T-helper 2 cell treated with Interferon-gamma antibody and Interleukin-4, amounts not matched to agents 5 μg/mL and 100 μg/mL, for 36 hours (primary cell): ENCODE measurements around the gene ZFYVE28.

Source experiments
- DNase-seq: peaks from one replicate; pipeline ENCODE4 v3.0.0; 2021; ENCODE audit warnings: low spot score
- H3K27ac Mint-ChIP-seq: one replicate; pipeline ENCODE4 v1.8.0; 2021; ENCODE audit warnings: mild to moderate bottlenecking, mixed read lengths
- H3K27me3 Mint-ChIP-seq: one replicate; pipeline ENCODE4 v1.8.0; 2021; ENCODE audit warnings: low read depth, mixed read lengths
- H3K36me3 Mint-ChIP-seq: one replicate; pipeline ENCODE4 v1.8.0; 2021; ENCODE audit warnings: low read depth, mixed read lengths
- H3K4me1 Mint-ChIP-seq: one replicate; pipeline ENCODE4 v1.8.0; 2021; ENCODE audit warnings: low read depth, mixed read lengths
- H3K4me3 Mint-ChIP-seq: one replicate; pipeline ENCODE4 v1.8.0; 2022; ENCODE audit warnings: mild to moderate bottlenecking, moderate library complexity, mixed read lengths
- H3K9me3 Mint-ChIP-seq: one replicate; pipeline ENCODE4 v1.8.0; 2021; ENCODE audit warnings: mixed read lengths

ZFYVE28 gene

GRCh38 chr4:2261110-2261852 lies 157.2 kb downstream of the ZFYVE28 start:
- no peaks in the 10 kb centered on the region for H3K27me3 Mint-ChIP-seq
- no peaks in the 10 kb centered on the region for H3K36me3 Mint-ChIP-seq
- H3K4me1 Mint-ChIP-seq = no peaks in the 10 kb centered on the region
- peak overlapping the region; percentile 49 for H3K27ac Mint-ChIP-seq
- no peaks in the 10 kb centered on the region for H3K9me3 Mint-ChIP-seq
- H3K4me3 Mint-ChIP-seq = peak overlapping the region; percentile 60
- peak; percentile 72 for DNase-seq

GRCh38 chr4:2260344-2261109 lies 157.9 kb downstream of the ZFYVE28 start:
- Mint-ChIP-seq H3K27me3 (no peaks in the 10 kb centered on the region), H3K36me3 (no peaks in the 10 kb centered on the region), H3K4me1 (no peaks in the 10 kb centered on the region), H3K9me3 (no peaks in the 10 kb centered on the region), H3K27ac (peak overlapping the region; percentile 49), H3K4me3 (peak overlapping the region; percentile 60)
- no peak for DNase-seq

GRCh38 chr4:2259541-2260343 lies 158.7 kb downstream of the ZFYVE28 start:
- H3K4me1 Mint-ChIP-seq = no peaks in the 10 kb centered on the region
- peak overlapping the region; percentile 21 for H3K4me3 Mint-ChIP-seq
- no peak overlapping the region for H3K27ac Mint-ChIP-seq
- H3K27me3 Mint-ChIP-seq = no peaks in the 10 kb centered on the region
- DNase-seq = no peak
- no peaks in the 10 kb centered on the region for H3K9me3 Mint-ChIP-seq
- no peaks in the 10 kb centered on the region for H3K36me3 Mint-ChIP-seq

- H3K27me3 Mint-ChIP-seq = no peaks in the 10 kb centered on the region
- no peaks in the 10 kb centered on the region for H3K9me3 Mint-ChIP-seq
- H3K4me1 Mint-ChIP-seq = no peaks in the 10 kb centered on the region
- no peak for DNase-seq
- H3K36me3 Mint-ChIP-seq = no peaks in the 10 kb centered on the region
- no peak overlapping the region for H3K4me3 Mint-ChIP-seq
- H3K27ac Mint-ChIP-seq = no peak overlapping the region
Observed at GRCh38 chr4:2259036-2259540, 159.4 kb downstream of the ZFYVE28 start.

GRCh38 chr4:2258091-2259035 lies 160.1 kb downstream of the ZFYVE28 start:
- H3K27ac Mint-ChIP-seq = no peak overlapping the region
- H3K27me3 Mint-ChIP-seq = no peaks in the 10 kb centered on the region
- H3K4me1 Mint-ChIP-seq = no peaks in the 10 kb centered on the region
- H3K36me3 Mint-ChIP-seq = no peaks in the 10 kb centered on the region
- no peak for DNase-seq
- H3K9me3 Mint-ChIP-seq = no peaks in the 10 kb centered on the region
- no peak overlapping the region for H3K4me3 Mint-ChIP-seq

GRCh38 chr4:2257361-2258081 lies 160.9 kb downstream of the ZFYVE28 start:
- Mint-ChIP-seq H3K36me3 (no peaks in the 10 kb centered on the region), H3K4me3 (no peak overlapping the region), H3K27me3 (no peaks in the 10 kb centered on the region), H3K4me1 (no peaks in the 10 kb centered on the region), H3K9me3 (no peaks in the 10 kb centered on the region), H3K27ac (no peak overlapping the region)
- DNase-seq = no peak

GRCh38 chr4:2256781-2257191 lies 161.7 kb downstream of the ZFYVE28 start:
- H3K36me3 Mint-ChIP-seq = no peaks in the 10 kb centered on the region
- no peaks in the 10 kb centered on the region for H3K4me1 Mint-ChIP-seq
- DNase-seq = no peak
- H3K27ac Mint-ChIP-seq = no peak overlapping the region
- no peaks in the 10 kb centered on the region for H3K9me3 Mint-ChIP-seq
- H3K27me3 Mint-ChIP-seq = no peaks in the 10 kb centered on the region
- H3K4me3 Mint-ChIP-seq = no peak overlapping the region

- Mint-ChIP-seq H3K36me3 (no peaks in the 10 kb centered on the region), H3K27ac (no peak overlapping the region)
- no peak for DNase-seq
Observed at GRCh38 chr4:2256156-2256731, 162.2 kb downstream of the ZFYVE28 start.

GRCh38 chr4:2255501-2256155 lies 162.8 kb downstream of the ZFYVE28 start:
- DNase-seq = no peak
- Mint-ChIP-seq H3K27ac (no peak overlapping the region), H3K9me3 (no peaks in the 10 kb centered on the region), H3K27me3 (no peaks in the 10 kb centered on the region), H3K4me3 (no peak overlapping the region), H3K36me3 (no peaks in the 10 kb centered on the region), H3K4me1 (no peaks in the 10 kb centered on the region)

More at GRCh38 chr4:2256156-2256731, 162.2 kb downstream of the ZFYVE28 start:
- H3K27me3 Mint-ChIP-seq = no peaks in the 10 kb centered on the region
- no peaks in the 10 kb centered on the region for H3K4me1 Mint-ChIP-seq
- no peak overlapping the region for H3K4me3 Mint-ChIP-seq
- no peaks in the 10 kb centered on the region for H3K9me3 Mint-ChIP-seq

GRCh38 chr4:2254665-2255500 lies 163.6 kb downstream of the ZFYVE28 start:
- Mint-ChIP-seq H3K36me3 (no peaks in the 10 kb centered on the region), H3K27ac (no peak overlapping the region), H3K4me1 (no peaks in the 10 kb centered on the region), H3K27me3 (no peaks in the 10 kb centered on the region), H3K4me3 (no peak overlapping the region), H3K9me3 (no peaks in the 10 kb centered on the region)
- DNase-seq = no peak
